ENCODE data around the gene ZPR1.
"Not testable (repeated sequence)": the region's sequence is repeated elsewhere in the genome, so short reads cannot be mapped to it uniquely, and the experiment has no call there.

Gene ZPR1

GRCh38 chr11:116823031-116823843 is 35.4 kb upstream of the ZPR1 start, which contains the start of gene APOA4:
Gene APOA4, minus strand, starts transcription at chr11:116823304. Its CDS starts 113 bp downstream, at chr11:116823191.
- in situ Hi-C loops (cut with HindIII; ENCODE audit: low sequenced_read_pairs) = no loop called here

GRCh38 chr11:116822575-116822974 is 34.8 kb upstream of the ZPR1 start:
- in situ Hi-C loops (cut with HindIII; ENCODE audit: low sequenced_read_pairs) = no loop called here

- in situ Hi-C loops (cut with HindIII; ENCODE audit: low sequenced_read_pairs) = no loop called here
Measured at GRCh38 chr11:116821050-116821918, 33.5 kb upstream of the ZPR1 start.

GRCh38 chr11:116819049-116819448 is 31.2 kb upstream of the ZPR1 start:
- in situ Hi-C loops (cut with HindIII; ENCODE audit: low sequenced_read_pairs) = no loop called here

- in situ Hi-C loops (cut with HindIII; ENCODE audit: low sequenced_read_pairs) = no loop called here
Measured at GRCh38 chr11:116814502-116814901, 26.7 kb upstream of the ZPR1 start.

GRCh38 chr11:116813781-116814471 is 26.1 kb upstream of the ZPR1 start:
- in situ Hi-C loops (cut with HindIII; ENCODE audit: low sequenced_read_pairs) = no loop called here

- in situ Hi-C loops (cut with HindIII; ENCODE audit: low sequenced_read_pairs) = no loop called here
Measured at GRCh38 chr11:116813170-116813569, 25.3 kb upstream of the ZPR1 start.

GRCh38 chr11:116812109-116812508 is 24.3 kb upstream of the ZPR1 start:
- in situ Hi-C loops (cut with HindIII; ENCODE audit: low sequenced_read_pairs) = no loop called here

GRCh38 chr11:116811194-116811593 is 23.4 kb upstream of the ZPR1 start:
- in situ Hi-C loops (cut with HindIII; ENCODE audit: low sequenced_read_pairs) = no loop called here

GRCh38 chr11:116808262-116809175 is 20.7 kb upstream of the ZPR1 start:
- in situ Hi-C loops (cut with HindIII; ENCODE audit: low sequenced_read_pairs) = no loop called here

GRCh38 chr11:116807601-116808261 is 19.9 kb upstream of the ZPR1 start:
- in situ Hi-C loops (cut with HindIII; ENCODE audit: low sequenced_read_pairs) = no loop called here

- in situ Hi-C loops (cut with HindIII; ENCODE audit: low sequenced_read_pairs) = no loop called here
Measured at GRCh38 chr11:116804001-116804400, 16.2 kb upstream of the ZPR1 start.

GRCh38 chr11:116801662-116802061 is 13.8 kb upstream of the ZPR1 start:
- in situ Hi-C loops (cut with HindIII; ENCODE audit: low sequenced_read_pairs) = not testable (repeated sequence)

- in situ Hi-C loops (cut with HindIII; ENCODE audit: low sequenced_read_pairs) = no loop called here
Measured at GRCh38 chr11:116800610-116801009, 12.8 kb upstream of the ZPR1 start.

- in situ Hi-C loops (cut with HindIII; ENCODE audit: low sequenced_read_pairs) = no loop called here
Measured at GRCh38 chr11:116798368-116798767, 10.5 kb upstream of the ZPR1 start.

- in situ Hi-C loops (cut with HindIII; ENCODE audit: low sequenced_read_pairs) = no loop called here
Measured at GRCh38 chr11:116797816-116798215, 10.0 kb upstream of the ZPR1 start.

GRCh38 chr11:116796548-116796947 is 8.7 kb upstream of the ZPR1 start:
- in situ Hi-C loops (cut with HindIII; ENCODE audit: low sequenced_read_pairs) = no loop called here

GRCh38 chr11:116794851-116795250 is 7.0 kb upstream of the ZPR1 start:
- in situ Hi-C loops (cut with HindIII; ENCODE audit: low sequenced_read_pairs) = no loop called here

GRCh38 chr11:116793772-116794097 is 5.9 kb upstream of the ZPR1 start:
- in situ Hi-C loops (cut with HindIII; ENCODE audit: low sequenced_read_pairs) = no loop called here

All from endothelial cell of hepatic sinusoid (primary cell).